ENCODE data around the gene CCNE1. TPM values are rescaled to one million over a fixed set of nuclear protein-coding genes. Genes with fewer than 3 reads are reported as not detected.

CCNE1 gene
- total RNA-seq, 1 experiment from 2014 or later = 40.2 TPM

GRCh38 chr19:29860492-29860891 is 48.7 kb downstream of the CCNE1 start:
- no peak overlapping the region for H4K5ac ChIP-seq (ENCODE audit: insufficient read length, low read depth, low read length)
- no peaks in the 10 kb centered on the region for H3K27me3 ChIP-seq (ENCODE audit: insufficient read depth, low read length)
- no peak overlapping the region for H3K27ac ChIP-seq (ENCODE audit: insufficient read length, low read depth, low read length)
- H2AFZ ChIP-seq (ENCODE audit: low read length) = no peak overlapping the region
- no peaks in the 10 kb centered on the region for H3K9me3 ChIP-seq (ENCODE audit: control insufficient read depth, low read depth, low read length)
- Mint-ChIP-seq H3K36me3 (ENCODE audit: insufficient read depth in 1 of 3, low read depth in 3 of 3) (no peaks in the 10 kb centered on the region), H3K9me3 (no peaks in the 10 kb centered on the region), H3K4me1 (peaks cover 12 to 16% of the 10 kb centered on the region in 2 experiments), H3K4me3 (no peak overlapping the region), H3K27me3 (ENCODE audit: low read depth) (peaks cover 13% of the 10 kb centered on the region), H3K27ac (no peak overlapping the region)
- no peaks in the 10 kb centered on the region for H4K20me1 ChIP-seq (ENCODE audit: control insufficient read depth, insufficient read depth, insufficient read length)
- no peak overlapping the region for H2BK120ac ChIP-seq (ENCODE audit: low read depth, low read length, poor library complexity, severe bottlenecking)
- H3K79me2 ChIP-seq (ENCODE audit: insufficient read depth, low read length) = no peaks in the 10 kb centered on the region
- H3K4me2 ChIP-seq (ENCODE audit: insufficient read depth, insufficient read length, low read length) = no peak overlapping the region
- H3K56ac ChIP-seq (ENCODE audit: insufficient read length, low read depth, low read length) = no peak overlapping the region
- no peak overlapping the region for H3K9ac ChIP-seq (ENCODE audit: extremely low read depth, insufficient read length, low read length)
- no peak overlapping the region for H2BK5ac ChIP-seq (ENCODE audit: insufficient read length, low read length)
- H3K4ac ChIP-seq (ENCODE audit: low read depth, low read length) = no peak overlapping the region
- no peak overlapping the region for H2BK12ac ChIP-seq (ENCODE audit: insufficient read length, low read depth, low read length)
- H2BK20ac ChIP-seq (ENCODE audit: low read depth, low read length, poor library complexity, severe bottlenecking) = no peak overlapping the region
- H4K8ac ChIP-seq (replicated peaks; ENCODE audit: insufficient read length, low read depth, low read length) = no peak overlapping the region
- H4K91ac ChIP-seq (ENCODE audit: insufficient read length, low read depth, low read length) = no peak overlapping the region
- no peak overlapping the region for H3K14ac ChIP-seq (ENCODE audit: insufficient read depth, low read length)
- H3K18ac ChIP-seq (ENCODE audit: insufficient read length, low read depth, low read length) = no peak overlapping the region
- H2BK15ac ChIP-seq (ENCODE audit: low read depth, low read length) = no peak overlapping the region
- no CpG with 5 or more reads among the region's 3 CpGs for WGBS (ENCODE audit: extremely low coverage, insufficient read length, low lambda C conversion rate)
- no peaks in the 10 kb centered on the region for H3K79me1 ChIP-seq (ENCODE audit: insufficient read depth, low read depth, low read length, poor library complexity, severe bottlenecking)
- H2AK5ac ChIP-seq (ENCODE audit: insufficient read length, low read length) = no peak overlapping the region
- no peak for TF ChIP-seq CTCF (conservative IDR thresholded peaks at IDR 0.05)
- no peak overlapping the region for H3K23ac ChIP-seq (ENCODE audit: insufficient read length, low read depth, low read length)
- no peak overlapping the region for H3T11ph ChIP-seq (ENCODE audit: low read length)
- no peaks in the 10 kb centered on the region for H3K23me2 ChIP-seq (ENCODE audit: insufficient read length, low read depth, low read length, poor library complexity, severe bottlenecking)
- DNase-seq = peak; percentile 54
- H3K4me1 ChIP-seq (ENCODE audit: insufficient read depth, low read length) = no peaks in the 10 kb centered on the region; the same call in 1 of the 2 replicates

All from H9 (cell line).